ENCODE measurements around the gene CASP6. TPM values are rescaled to one million over a fixed set of nuclear protein-coding genes. Genes with fewer than 3 reads are reported as not detected.

Gene CASP6
- polyA plus RNA-seq, 4 donors: 65.1 to 133 (median 98.9) TPM

- H3K36me3 ChIP-seq (ENCODE audit: control insufficient read depth in 3 of 3, insufficient read depth in 2 of 3, low read depth in 1 of 3, low read length in 3 of 3): no peaks in the 10 kb centered on the region
- 2% methylated on average over 25 of the region's 25 CpGs for WGBS, 3 donors
These were observed 26.0 kb upstream of the CASP6 start for GRCh38 chr4:109729117-109729717.

GRCh38 chr4:109728385-109728784 is 25.1 kb upstream of the CASP6 start:
- Histone ChIP-seq H3K4me1 (ENCODE audit: control insufficient read depth in 3 of 3, insufficient read depth in 2 of 3, low read depth in 1 of 3, low read length in 2 of 3) (peaks cover 0 to 6% (median 0%) of the 10 kb centered on the region in 3 donors), H3K4me3 (ENCODE audit: low read depth in 1 of 3, low read length in 3 of 3) (peak overlapping the region in 2 of 3 donors; percentile 78 to 79), H3K27ac (ENCODE audit: low read depth in 1 of 3, low read length in 2 of 3) (peak overlapping the region in 1 of 3 donors; percentile 92), H3K36me3 (ENCODE audit: control insufficient read depth in 3 of 3, insufficient read depth in 2 of 3, low read depth in 1 of 3, low read length in 3 of 3) (no peaks in the 10 kb centered on the region), H3K9me3 (ENCODE audit: control insufficient read depth in 2 of 2, insufficient read depth in 1 of 2, low read depth in 1 of 2, low read length in 1 of 2) (no peaks in the 10 kb centered on the region), H3K27me3 (ENCODE audit: control insufficient read depth in 3 of 3, insufficient read depth in 3 of 3, low read length in 3 of 3) (no peaks in the 10 kb centered on the region)
- FAIRE-seq: no peak
- peak; percentile 30 to 41 for DNase-seq
- WGBS, 3 donors: 13 to 58% (median 27%) methylated on average over 6 of the region's 6 CpGs

More at GRCh38 chr4:109729117-109729717, 26.0 kb upstream of the CASP6 start:
- no peaks in the 10 kb centered on the region for H3K9me3 ChIP-seq (ENCODE audit: control insufficient read depth in 2 of 2, insufficient read depth in 1 of 2, low read depth in 1 of 2, low read length in 1 of 2)
- FAIRE-seq (no peak), DNase-seq (peak; percentile 49 to 78)
- H3K4me3 ChIP-seq (ENCODE audit: low read depth in 1 of 3, low read length in 3 of 3): peak overlapping the region; percentile 59 to 79 (median 78)
- no peaks in the 10 kb centered on the region for H3K27me3 ChIP-seq (ENCODE audit: control insufficient read depth in 3 of 3, insufficient read depth in 3 of 3, low read length in 3 of 3)
- H3K4me1 ChIP-seq (ENCODE audit: control insufficient read depth in 3 of 3, insufficient read depth in 2 of 3, low read depth in 1 of 3, low read length in 2 of 3): peaks cover 0 to 10% (median 0%) of the 10 kb centered on the region in 3 donors
- H3K27ac ChIP-seq (ENCODE audit: low read depth in 1 of 3, low read length in 2 of 3): peak overlapping the region; percentile 88 to 97 (median 92)

GRCh38 chr4:109723110-109723509 is 19.9 kb upstream of the CASP6 start:
- Histone ChIP-seq H3K4me3 (ENCODE audit: low read depth in 1 of 3, low read length in 3 of 3) (no peak overlapping the region), H3K27me3 (ENCODE audit: control insufficient read depth in 3 of 3, insufficient read depth in 3 of 3, low read length in 3 of 3) (no peaks in the 10 kb centered on the region), H3K9me3 (ENCODE audit: control insufficient read depth in 2 of 2, insufficient read depth in 1 of 2, low read depth in 1 of 2, low read length in 1 of 2) (peaks cover 0 to 4% of the 10 kb centered on the region in 2 donors), H3K36me3 (ENCODE audit: control insufficient read depth in 3 of 3, insufficient read depth in 2 of 3, low read depth in 1 of 3, low read length in 3 of 3) (peaks cover 0 to 2% (median 0%) of the 10 kb centered on the region in 3 donors), H3K4me1 (ENCODE audit: control insufficient read depth in 3 of 3, insufficient read depth in 2 of 3, low read depth in 1 of 3, low read length in 2 of 3) (no peaks in the 10 kb centered on the region), H3K27ac (ENCODE audit: low read depth in 1 of 3, low read length in 2 of 3) (no peak overlapping the region)
- FAIRE-seq: no peak
- 89 to 98% (median 91%) methylated on average over 2 of the region's 2 CpGs for WGBS, 3 donors
- no peak for DNase-seq

GRCh38 chr4:109722357-109722756 is 19.1 kb upstream of the CASP6 start:
- Histone ChIP-seq H3K4me3 (ENCODE audit: low read depth in 1 of 3, low read length in 3 of 3) (no peak overlapping the region), H3K27ac (ENCODE audit: low read depth in 1 of 3, low read length in 2 of 3) (no peak overlapping the region), H3K4me1 (ENCODE audit: control insufficient read depth in 3 of 3, insufficient read depth in 2 of 3, low read depth in 1 of 3, low read length in 2 of 3) (no peaks in the 10 kb centered on the region), H3K36me3 (ENCODE audit: control insufficient read depth in 3 of 3, insufficient read depth in 2 of 3, low read depth in 1 of 3, low read length in 3 of 3) (peaks cover 0 to 2% (median 2%) of the 10 kb centered on the region in 3 donors), H3K9me3 (ENCODE audit: control insufficient read depth in 2 of 2, insufficient read depth in 1 of 2, low read depth in 1 of 2, low read length in 1 of 2) (peaks cover 0 to 4% of the 10 kb centered on the region in 2 donors), H3K27me3 (ENCODE audit: control insufficient read depth in 3 of 3, insufficient read depth in 3 of 3, low read length in 3 of 3) (no peaks in the 10 kb centered on the region)
- DNase-seq (no peak), FAIRE-seq (no peak)

- no peaks in the 10 kb centered on the region for H3K4me1 ChIP-seq (ENCODE audit: control insufficient read depth in 3 of 3, insufficient read depth in 2 of 3, low read depth in 1 of 3, low read length in 2 of 3)
- H3K36me3 ChIP-seq (ENCODE audit: control insufficient read depth in 3 of 3, insufficient read depth in 2 of 3, low read depth in 1 of 3, low read length in 3 of 3): peaks cover 0 to 10% (median 2%) of the 10 kb centered on the region in 3 donors
- H3K4me3 ChIP-seq (ENCODE audit: low read depth in 1 of 3, low read length in 3 of 3): no peak overlapping the region
- no peak overlapping the region for H3K27ac ChIP-seq (ENCODE audit: low read depth in 1 of 3, low read length in 2 of 3)
- H3K27me3 ChIP-seq (ENCODE audit: control insufficient read depth in 3 of 3, insufficient read depth in 3 of 3, low read length in 3 of 3): no peaks in the 10 kb centered on the region
- FAIRE-seq: no peak
- H3K9me3 ChIP-seq (ENCODE audit: control insufficient read depth in 2 of 2, insufficient read depth in 1 of 2, low read depth in 1 of 2, low read length in 1 of 2): peaks cover 0 to 4% of the 10 kb centered on the region in 2 donors
- DNase-seq: peak in 1 of 2 donors; percentile 16
- 89 to 95% (median 92%) methylated on average over 7 of the region's 7 CpGs for WGBS, 3 donors
These were observed 17.8 kb upstream of the CASP6 start for GRCh38 chr4:109721033-109721432.

GRCh38 chr4:109719604-109720003 is 16.4 kb upstream of the CASP6 start:
- WGBS, 3 donors: 94 to 99% (median 96%) methylated on average over 4 of the region's 4 CpGs
- peaks cover 0 to 4% of the 10 kb centered on the region in 2 donors for H3K9me3 ChIP-seq (ENCODE audit: control insufficient read depth in 2 of 2, insufficient read depth in 1 of 2, low read depth in 1 of 2, low read length in 1 of 2)
- H3K4me3 ChIP-seq (ENCODE audit: low read depth in 1 of 3, low read length in 3 of 3): no peak overlapping the region
- H3K4me1 ChIP-seq (ENCODE audit: control insufficient read depth in 3 of 3, insufficient read depth in 2 of 3, low read depth in 1 of 3, low read length in 2 of 3): no peaks in the 10 kb centered on the region
- FAIRE-seq (no peak), DNase-seq (no peak)
- H3K27ac ChIP-seq (ENCODE audit: low read depth in 1 of 3, low read length in 2 of 3): no peak overlapping the region
- no peaks in the 10 kb centered on the region for H3K27me3 ChIP-seq (ENCODE audit: control insufficient read depth in 3 of 3, insufficient read depth in 3 of 3, low read length in 3 of 3)
- peaks cover 0 to 10% (median 10%) of the 10 kb centered on the region in 3 donors for H3K36me3 ChIP-seq (ENCODE audit: control insufficient read depth in 3 of 3, insufficient read depth in 2 of 3, low read depth in 1 of 3, low read length in 3 of 3)

- DNase-seq (no peak), FAIRE-seq (no peak)
- no peak overlapping the region for H3K4me3 ChIP-seq (ENCODE audit: low read depth in 1 of 3, low read length in 3 of 3)
- H3K9me3 ChIP-seq (ENCODE audit: control insufficient read depth in 2 of 2, insufficient read depth in 1 of 2, low read depth in 1 of 2, low read length in 1 of 2): peaks cover 0 to 4% of the 10 kb centered on the region in 2 donors
- H3K4me1 ChIP-seq (ENCODE audit: control insufficient read depth in 3 of 3, insufficient read depth in 2 of 3, low read depth in 1 of 3, low read length in 2 of 3): no peaks in the 10 kb centered on the region
- H3K27ac ChIP-seq (ENCODE audit: low read depth in 1 of 3, low read length in 2 of 3): no peak overlapping the region
- peaks cover 0 to 10% (median 10%) of the 10 kb centered on the region in 3 donors for H3K36me3 ChIP-seq (ENCODE audit: control insufficient read depth in 3 of 3, insufficient read depth in 2 of 3, low read depth in 1 of 3, low read length in 3 of 3)
- 89 to 100% (median 94%) methylated on average over 1 of the region's 1 CpG for WGBS, 3 donors
- no peaks in the 10 kb centered on the region for H3K27me3 ChIP-seq (ENCODE audit: control insufficient read depth in 3 of 3, insufficient read depth in 3 of 3, low read length in 3 of 3)
These were observed 15.5 kb upstream of the CASP6 start for GRCh38 chr4:109718759-109719158.

- H3K4me3 ChIP-seq (ENCODE audit: low read depth in 1 of 3, low read length in 3 of 3): no peak overlapping the region
- H3K27me3 ChIP-seq (ENCODE audit: control insufficient read depth in 3 of 3, insufficient read depth in 3 of 3, low read length in 3 of 3): no peaks in the 10 kb centered on the region
- no peak for FAIRE-seq
- DNase-seq: peak in 1 of 2 donors; percentile 44
- no peak overlapping the region for H3K27ac ChIP-seq (ENCODE audit: low read depth in 1 of 3, low read length in 2 of 3)
- H3K9me3 ChIP-seq (ENCODE audit: control insufficient read depth in 2 of 2, insufficient read depth in 1 of 2, low read depth in 1 of 2, low read length in 1 of 2): no peaks in the 10 kb centered on the region
- WGBS, 3 donors: 58 to 80% (median 78%) methylated on average over 3 of the region's 3 CpGs
- H3K4me1 ChIP-seq (ENCODE audit: control insufficient read depth in 3 of 3, insufficient read depth in 2 of 3, low read depth in 1 of 3, low read length in 2 of 3): no peaks in the 10 kb centered on the region
- peaks cover 0 to 14% (median 10%) of the 10 kb centered on the region in 3 donors for H3K36me3 ChIP-seq (ENCODE audit: control insufficient read depth in 3 of 3, insufficient read depth in 2 of 3, low read depth in 1 of 3, low read length in 3 of 3)
These were observed 10.3 kb upstream of the CASP6 start for GRCh38 chr4:109713500-109713899.

GRCh38 chr4:109708990-109709389 is 5.7 kb upstream of the CASP6 start:
- Histone ChIP-seq H3K27me3 (ENCODE audit: control insufficient read depth in 3 of 3, insufficient read depth in 3 of 3, low read length in 3 of 3) (no peaks in the 10 kb centered on the region), H3K27ac (ENCODE audit: low read depth in 1 of 3, low read length in 2 of 3) (no peak overlapping the region), H3K4me3 (ENCODE audit: low read depth in 1 of 3, low read length in 3 of 3) (no peak overlapping the region), H3K36me3 (ENCODE audit: control insufficient read depth in 3 of 3, insufficient read depth in 2 of 3, low read depth in 1 of 3, low read length in 3 of 3) (peaks cover 0 to 11% (median 5%) of the 10 kb centered on the region in 3 donors), H3K9me3 (ENCODE audit: control insufficient read depth in 2 of 2, insufficient read depth in 1 of 2, low read depth in 1 of 2, low read length in 1 of 2) (no peaks in the 10 kb centered on the region), H3K4me1 (ENCODE audit: control insufficient read depth in 3 of 3, insufficient read depth in 2 of 3, low read depth in 1 of 3, low read length in 2 of 3) (peaks cover 0 to 10% (median 2%) of the 10 kb centered on the region in 3 donors)
- 84 to 100% (median 93%) methylated on average over 1 of the region's 1 CpG for WGBS, 3 donors
- no peak for FAIRE-seq
- DNase-seq: no peak
